Parietal lobe (tissue), 1 donor: ENCODE data around the gene ABITRAM. TPM values are rescaled to one million over a fixed set of nuclear protein-coding genes. Genes with fewer than 3 reads are reported as not detected.

Experiments used
- total RNA-seq: library from RNA; depleted of rRNA; stranded (reverse); fragments of >200 nt; gene quantifications from one replicate; pipeline ENCODE4 v1.2.3, GENCODE V29; 2014

ABITRAM gene
- 11.0 TPM for total RNA-seq

GRCh38 chr9:108934323-108934893 lies at the start of gene ABITRAM:
Gene ABITRAM (plus strand): TSS chr9:108934400. CDS start chr9:108934487, 87 bp downstream.

GRCh38 chr9:108933718-108934322 lies 380 bp upstream of the ABITRAM start, which contains the start of gene ELP1:
Gene ELP1 (minus strand): TSS chr9:108934124. CDS start chr9:108931146, 2,978 bp downstream.

Other genes starting within 250 kb of the ABITRAM start
- gene ACTL7B, start 78.4 kb upstream of the ABITRAM start, total RNA-seq, result 0.31 TPM
- not detected for gene ACTL7A, start 72.1 kb upstream of the ABITRAM start, total RNA-seq
- 68.2 TPM for gene ELP1, start 276 bp upstream of the ABITRAM start, total RNA-seq
- gene CTNNAL1, start 79.1 kb downstream of the ABITRAM start, total RNA-seq, result 14.7 TPM
- gene TMEM245, start 185.5 kb downstream of the ABITRAM start, total RNA-seq, result 91.7 TPM
- 85.4 TPM for gene FRRS1L, start 232.8 kb downstream of the ABITRAM start, total RNA-seq